ENCODE measurements around the gene KIF18B. TPM values are rescaled to one million over a fixed set of nuclear protein-coding genes. Genes with fewer than 3 reads are reported as not detected.

The KIF18B gene
- total and polyA plus RNA-seq, 2 of the 8 experiments (the other 6 are each of a cell fraction or from before 2014, with no cell fraction given): 39.0 to 59.4 TPM

DNA sequence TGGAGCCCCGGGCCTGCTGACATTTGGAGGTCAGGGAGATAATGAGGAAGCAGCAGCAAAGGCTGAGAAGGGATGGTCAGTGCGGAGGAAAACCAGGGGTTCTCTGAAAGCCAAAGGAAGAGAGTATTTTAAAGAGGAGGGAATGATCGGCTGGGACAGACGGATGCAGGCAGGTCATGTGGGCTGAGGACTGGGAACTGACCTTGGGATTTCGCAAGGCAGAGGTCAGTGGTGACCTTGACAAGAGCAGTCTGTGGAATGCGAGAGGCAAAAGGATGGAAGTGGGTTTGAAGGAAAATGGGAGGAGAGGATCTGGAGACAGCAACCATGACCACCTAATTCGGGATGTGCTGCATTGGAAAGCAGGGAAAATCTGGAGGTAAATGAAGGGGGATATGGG, 58.6 kb downstream of the KIF18B start:
- H2AFZ ChIP-seq (ENCODE audit: low read length): no peak overlapping the region
- TF ChIP-seq CEBPB (IDR thresholded peaks at IDR 0.05; ENCODE audit: low read depth, low read length): 0 out of 2 replicates have a peak, but pooled peaks have one; percentile 17
- TF ChIP-seq TAF7 (optimal IDR thresholded peaks at IDR 0.05; ENCODE audit: borderline replicate concordance, low read depth, low read length): no peak
- H4K20me1 ChIP-seq (replicated peaks in 1 of 2; ENCODE audit: control insufficient read depth in 1 of 2, insufficient read depth in 2 of 2, low read length in 2 of 2): peaks cover 3 to 9% of the 10 kb centered on the region in 2 experiments
- H3K36me3 ChIP-seq (ENCODE audit: control insufficient read depth in 2 of 4, insufficient read depth in 4 of 4, low read length in 3 of 4): peaks cover 14 to 51% (median 32%) of the 10 kb centered on the region in 4 experiments
- H2BK120ac ChIP-seq (replicated peaks; ENCODE audit: low read depth, low read length): no peak overlapping the region
- H2BK12ac ChIP-seq (ENCODE audit: low read depth, low read length): no peak overlapping the region
- ChIA-PET POLR2A (ENCODE audit: partially characterized antibody) (interaction anchor here (0.9 to 1.0 kb wide), 2 partner anchors 7 to 10 kb away, joined by 3 read pairs; no protein-coding TSS in a partner anchor), CTCF (ENCODE audit: partially characterized antibody) (interaction anchor here (1.0 to 1.4 kb wide), 2 partner anchors 8 to 131 kb away, joined by 3 to 4 read pairs; no protein-coding TSS in a partner anchor)
- H4K91ac ChIP-seq (replicated peaks; ENCODE audit: insufficient read length, low read length): no peak overlapping the region
- H3K27ac ChIP-seq (ENCODE audit: low read depth, low read length): no peak overlapping the region
- no peak overlapping the region for H3K56ac ChIP-seq (replicated peaks; ENCODE audit: insufficient read length, low read depth, low read length)
- 90% methylated on average over 7 of the region's 7 CpGs; no CpG with 5 or more reads in 1 of the 2 experiments for WGBS, 2 experiments (ENCODE audit: extremely low coverage in 1 of 2, insufficient coverage in 1 of 2, insufficient read length in 1 of 2, insufficient replicate concordance in 2 of 2, low coverage in 1 of 2, low lambda C conversion rate in 2 of 2, missing lambda C conversion rate in 1 of 2)
- peaks cover 0 to 47% of the 10 kb centered on the region in 2 experiments; a peak in 2 of 4 replicates for H3K79me2 ChIP-seq (ENCODE audit: control insufficient read depth in 1 of 2, insufficient read depth in 2 of 2, low read length in 2 of 2)
- H4K8ac ChIP-seq (ENCODE audit: extremely low read depth, insufficient read depth, low read length): no peak overlapping the region
- no peak overlapping the region for H2BK15ac ChIP-seq (ENCODE audit: low read length)
- peaks cover 2% of the 10 kb centered on the region; the same call in 1 of the 2 replicates for H3K79me1 ChIP-seq (ENCODE audit: low read depth, low read length)
- no peak overlapping the region for H3K9ac ChIP-seq (replicated peaks in 1 of 4; ENCODE audit: extremely low read depth in 1 of 4, low read depth in 3 of 4, low read length in 3 of 4)
- no peak overlapping the region for H3K4me3 ChIP-seq (ENCODE audit: extremely low read depth in 1 of 4, insufficient read depth in 2 of 4, low read depth in 3 of 4, low read length in 4 of 4)
- no peak overlapping the region for H3K18ac ChIP-seq (ENCODE audit: extremely low read depth, low read length)
- H3K4me1 ChIP-seq (replicated peaks in 1 of 4; ENCODE audit: control insufficient read depth in 3 of 4, insufficient read depth in 4 of 4, low read length in 3 of 4): no peaks in the 10 kb centered on the region
- no peaks in the 10 kb centered on the region for H3K27me3 ChIP-seq (replicated peaks in 1 of 4; ENCODE audit: control insufficient read depth in 3 of 4, extremely low read depth in 1 of 4, insufficient read depth in 3 of 4, low read length in 3 of 4)
- no peak overlapping the region for H3K23ac ChIP-seq (ENCODE audit: insufficient read length)
- FAIRE-seq (no peak), DNase-seq (ENCODE audit: low read depth in 1 of 2, low spot score in 2 of 2) (no peak)
- no peak overlapping the region for H2BK20ac ChIP-seq (ENCODE audit: low read length)
- no peak overlapping the region for H3K14ac ChIP-seq (ENCODE audit: insufficient read length)
- H4K5ac ChIP-seq (ENCODE audit: insufficient read length, low read depth, low read length): no peak overlapping the region
- H2BK5ac ChIP-seq (ENCODE audit: low read depth, low read length): no peak overlapping the region
- no peak overlapping the region for H3K4ac ChIP-seq (replicated peaks; ENCODE audit: insufficient read length, low read depth, low read length)
- no peak overlapping the region for H3K4me2 ChIP-seq (ENCODE audit: insufficient read depth in 1 of 2, low read depth in 2 of 2, low read length in 2 of 2)
- H3K23me2 ChIP-seq (ENCODE audit: low read depth, low read length): no peaks in the 10 kb centered on the region
- H3K9me3 ChIP-seq (ENCODE audit: insufficient read depth in 2 of 2, low read depth in 1 of 2, low read length in 1 of 2): no peaks in the 10 kb centered on the region
- H2AK5ac ChIP-seq (ENCODE audit: low read depth, low read length): no peak overlapping the region
